GM18520 (cell line): ENCODE measurements around the gene SVEP1.
"Not testable (repeated sequence)": the region's sequence is repeated elsewhere in the genome, so short reads cannot be mapped to it uniquely, and the experiment has no call there.

Experiments used
- ATAC-seq: cut with Tn5 transposase; IDR thresholded peaks from one replicate; pipeline ENCODE4 v1.9.1; 2021; ENCODE audit not compliant: unreplicated experiment

The SVEP1 gene

DNA sequence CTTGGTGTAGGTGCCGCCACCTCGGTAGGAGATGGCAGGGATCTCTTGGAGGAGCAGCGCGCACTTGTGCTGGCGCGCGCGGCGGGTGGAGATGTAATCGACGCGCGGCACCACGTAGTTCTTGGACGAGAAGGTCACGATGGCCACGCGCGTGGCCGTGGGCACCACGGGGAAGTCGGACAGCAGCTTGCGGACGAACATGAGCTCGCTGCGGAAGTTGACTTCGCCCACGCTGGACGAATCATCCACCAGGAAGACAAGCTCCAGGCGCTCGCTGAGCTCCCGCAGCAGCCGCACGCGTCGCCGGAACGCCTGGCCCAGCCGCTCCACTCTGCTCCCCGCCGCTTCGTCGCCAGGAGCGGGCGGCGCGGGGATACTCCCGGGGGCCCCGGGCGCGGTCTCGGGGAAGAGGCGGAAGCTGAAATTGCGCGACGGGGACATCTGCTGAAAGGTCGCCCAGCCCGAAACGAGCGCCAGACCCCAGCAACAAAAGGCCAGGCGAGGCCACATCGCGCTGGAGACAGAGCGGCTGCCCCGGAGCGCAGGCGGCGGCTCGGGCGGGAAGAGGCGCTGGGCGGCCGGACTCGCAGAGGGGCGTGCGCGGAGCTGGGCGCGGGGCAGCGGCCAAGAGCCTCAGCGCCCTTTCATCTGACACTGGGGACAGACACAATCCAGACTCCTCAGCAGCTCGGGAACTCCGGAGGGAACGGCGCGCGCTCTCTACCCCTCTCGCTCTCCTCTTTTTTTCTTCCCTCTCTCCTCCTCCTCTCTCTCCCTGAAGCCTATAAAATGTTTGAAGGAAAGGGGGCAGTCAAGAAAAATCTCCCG is at the start of gene SVEP1:
TSS of gene SVEP1 (minus strand) at position 708 of the 828 bp plus-strand sequence. CDS start at position 510, 198 bp downstream.
- no peak for ATAC-seq

- peak; percentile 95 for ATAC-seq
Observed at GRCh38 chr9:110626101-110626829, 46.7 kb upstream of the SVEP1 start.

DNA sequence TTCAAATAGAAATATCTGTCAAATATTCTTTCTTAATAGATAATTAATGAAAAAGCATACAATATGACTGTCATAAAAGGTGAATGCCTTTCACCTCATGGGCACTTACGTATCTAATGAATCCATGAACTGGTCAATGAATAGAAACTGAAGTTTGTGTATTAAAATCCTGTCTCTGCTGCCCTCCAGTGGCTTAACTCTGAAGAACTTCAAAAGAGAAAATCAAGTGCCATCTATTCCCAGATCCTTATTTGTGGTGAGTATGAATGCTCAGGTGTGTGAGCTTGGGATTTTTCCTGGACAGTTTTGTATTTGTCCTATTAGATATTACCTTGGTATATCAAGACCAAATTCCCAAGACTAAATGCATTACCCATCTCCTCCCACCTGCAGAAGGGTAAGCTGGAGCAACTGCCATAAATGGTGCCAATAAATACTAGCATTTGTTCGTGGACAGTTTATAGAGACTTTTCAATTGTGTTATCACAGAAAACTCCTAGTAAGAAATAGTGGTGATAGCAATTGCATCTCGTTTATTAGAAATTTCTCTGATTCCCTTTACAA is 44.0 kb upstream of the SVEP1 start:
- no peak for ATAC-seq

DNA sequence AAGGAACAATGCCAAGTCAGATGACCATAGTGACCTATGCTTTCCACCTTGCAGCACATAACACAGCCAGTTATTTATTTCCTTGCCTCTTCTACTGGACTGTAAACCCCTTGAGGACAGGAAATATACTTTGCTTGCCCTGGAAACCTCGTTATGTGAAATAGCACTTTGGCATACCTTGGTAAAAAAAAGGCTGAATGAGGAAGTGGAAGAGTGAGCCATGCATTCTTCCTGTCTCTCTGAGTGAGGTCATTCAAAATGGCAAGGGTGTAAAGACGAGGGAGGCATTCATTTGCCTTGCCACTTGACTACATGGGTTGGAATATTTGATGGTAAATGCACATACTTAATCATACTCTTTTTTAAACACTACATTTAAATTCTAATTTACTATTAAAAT is 42.8 kb upstream of the SVEP1 start:
- ATAC-seq = no peak

DNA sequence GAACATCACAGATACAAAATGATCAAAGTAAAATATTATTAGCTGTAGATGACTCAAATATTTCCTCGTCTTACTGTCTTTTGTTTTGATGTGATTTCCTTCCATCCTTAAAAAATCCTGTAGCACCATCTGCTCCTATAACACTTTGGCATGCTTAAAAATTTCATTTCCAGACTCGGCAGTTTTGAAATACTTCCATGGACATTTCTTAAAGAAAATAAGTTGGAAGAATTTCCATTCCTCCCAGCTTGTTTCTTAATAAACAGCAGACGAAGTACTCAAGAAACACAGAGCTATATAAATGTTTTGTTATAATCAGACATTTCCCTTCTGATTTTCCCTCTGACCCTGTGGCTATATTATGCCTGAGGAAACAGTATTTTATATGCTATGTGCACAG is 41.2 kb upstream of the SVEP1 start:
- ATAC-seq = no peak

DNA sequence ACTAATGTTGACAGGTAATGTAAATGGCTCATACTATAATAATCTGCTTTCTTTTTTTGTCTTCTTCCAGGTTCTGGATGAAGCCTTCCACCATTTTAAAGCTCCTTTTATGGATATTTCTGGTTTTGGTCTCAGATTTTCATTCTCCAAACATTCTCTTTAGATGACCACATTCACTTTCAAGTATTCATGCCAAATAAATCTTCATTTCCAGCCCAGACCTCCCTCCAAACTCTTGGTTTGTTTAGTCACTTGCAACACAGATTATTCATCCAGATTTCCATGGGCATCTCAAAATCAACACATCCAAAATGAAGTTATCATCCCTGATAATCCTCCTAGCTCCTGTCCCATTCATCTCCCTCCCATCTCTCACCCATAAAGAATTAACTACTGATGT is 40.3 kb upstream of the SVEP1 start:
- no peak for ATAC-seq

GRCh38 chr9:110615498-110615897 is 36.0 kb upstream of the SVEP1 start:
- ATAC-seq = no peak

GRCh38 chr9:110614576-110614975 is 35.0 kb upstream of the SVEP1 start:
- ATAC-seq = not testable (repeated sequence)

GRCh38 chr9:110606179-110606790 is 26.7 kb upstream of the SVEP1 start:
- no peak for ATAC-seq

DNA sequence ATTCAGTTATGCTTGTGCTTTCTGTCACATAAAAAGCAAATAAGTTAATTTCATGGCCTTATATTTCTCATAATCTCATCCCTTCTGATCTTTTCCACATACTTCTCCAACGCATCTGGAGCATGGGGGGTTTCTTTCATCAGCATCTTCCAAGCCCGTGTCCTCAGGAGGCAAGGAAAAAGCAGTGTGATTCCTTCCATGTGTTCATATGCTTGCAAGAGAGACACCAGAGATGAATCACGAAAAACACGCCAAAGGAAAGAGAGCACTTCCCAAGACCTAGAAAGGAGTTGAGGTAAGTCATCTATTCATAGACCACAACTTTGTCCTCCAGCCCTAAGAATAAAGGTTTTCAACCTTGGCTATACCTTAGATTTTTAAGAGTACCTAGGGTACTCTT is 26.0 kb upstream of the SVEP1 start:
- ATAC-seq = no peak

DNA sequence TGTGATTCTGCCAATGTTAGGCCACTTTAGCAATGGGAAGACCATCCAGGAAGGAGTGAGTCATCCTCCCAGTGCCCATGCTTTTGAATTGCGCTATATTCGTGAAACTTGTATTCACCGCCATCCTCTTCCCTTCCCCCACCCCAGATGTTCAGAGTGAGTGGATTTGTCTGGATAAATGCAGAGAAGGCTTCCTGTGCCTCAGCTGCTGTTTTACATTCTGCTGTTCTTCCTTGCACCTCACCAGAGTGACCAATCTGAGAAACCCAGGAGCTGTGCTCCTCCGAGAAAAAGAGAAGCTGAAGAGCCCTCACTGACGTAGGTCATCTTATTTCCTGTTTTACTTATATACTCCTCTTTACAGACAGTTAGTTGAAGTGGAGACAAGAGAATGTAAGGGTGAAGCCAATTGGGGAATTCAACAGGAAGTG is 24.6 kb upstream of the SVEP1 start:
- no peak for ATAC-seq

GRCh38 chr9:110602281-110602680 is 22.7 kb upstream of the SVEP1 start:
- no peak for ATAC-seq

DNA sequence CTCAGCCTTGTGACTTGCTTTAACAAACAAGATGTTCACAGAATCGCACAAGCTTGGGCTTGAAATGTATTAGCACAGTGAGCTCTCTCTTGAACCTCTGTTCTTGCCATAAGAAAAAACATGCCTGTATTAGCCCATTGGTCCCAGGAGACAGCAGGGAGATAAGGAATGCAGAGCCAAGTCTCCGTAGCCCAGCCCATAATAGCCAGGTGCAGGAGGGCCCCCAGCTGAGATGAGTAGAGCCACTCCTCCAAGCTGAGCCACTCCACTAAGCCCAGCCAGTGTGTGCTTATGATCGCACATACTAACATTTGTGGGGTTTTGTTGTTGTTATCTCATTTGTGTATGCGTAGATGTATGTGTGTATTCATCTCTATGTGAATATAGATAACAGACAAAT is 21.6 kb upstream of the SVEP1 start:
- ATAC-seq = no peak

DNA sequence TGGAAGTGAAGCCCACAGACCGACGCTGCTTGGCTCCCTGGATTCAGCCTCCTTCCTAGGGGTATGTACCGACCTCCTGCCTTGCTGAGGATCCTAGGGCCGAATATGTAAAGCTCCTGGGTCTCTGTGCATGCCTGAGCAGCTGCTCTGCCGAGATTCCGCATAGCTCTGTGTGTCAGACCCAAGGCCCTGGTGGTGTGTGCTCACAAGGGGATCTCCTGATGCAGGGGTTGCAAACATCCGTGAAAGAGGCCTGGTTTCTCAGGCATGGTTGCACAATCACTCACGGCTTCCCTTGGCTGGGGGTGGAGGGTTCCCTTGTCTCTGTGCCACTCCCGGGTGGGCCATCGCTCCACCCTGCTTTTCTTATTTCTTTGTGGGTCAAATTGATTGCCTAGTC is 19.9 kb upstream of the SVEP1 start:
- no peak for ATAC-seq

- ATAC-seq = no peak
Observed at GRCh38 chr9:110592044-110592830, 12.7 kb upstream of the SVEP1 start.

- ATAC-seq = no peak
Observed at GRCh38 chr9:110591526-110591925, 12.0 kb upstream of the SVEP1 start.

DNA sequence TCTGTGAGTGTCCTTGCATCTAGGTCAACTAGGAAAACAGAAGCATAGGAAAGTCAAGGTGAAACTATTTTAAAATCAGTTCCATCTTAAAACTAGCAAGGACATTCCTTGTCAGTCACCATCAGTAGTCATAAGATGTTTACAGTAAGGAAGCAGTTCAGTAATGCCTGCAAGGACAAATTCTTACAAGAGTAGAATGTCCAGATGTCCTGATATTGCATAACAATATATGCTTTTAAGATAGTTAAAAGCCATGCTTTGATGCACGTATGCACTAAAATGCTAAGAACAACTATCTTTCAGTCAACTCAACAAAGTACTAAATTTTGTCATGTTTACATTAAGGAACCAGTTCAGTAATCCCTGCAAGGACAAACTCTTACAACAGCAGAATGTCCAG is 11.3 kb upstream of the SVEP1 start:
- ATAC-seq = no peak

GRCh38 chr9:110588296-110588695 is 8.8 kb upstream of the SVEP1 start:
- no peak for ATAC-seq

GRCh38 chr9:110583237-110583636 is 3.7 kb upstream of the SVEP1 start:
- ATAC-seq = no peak

DNA sequence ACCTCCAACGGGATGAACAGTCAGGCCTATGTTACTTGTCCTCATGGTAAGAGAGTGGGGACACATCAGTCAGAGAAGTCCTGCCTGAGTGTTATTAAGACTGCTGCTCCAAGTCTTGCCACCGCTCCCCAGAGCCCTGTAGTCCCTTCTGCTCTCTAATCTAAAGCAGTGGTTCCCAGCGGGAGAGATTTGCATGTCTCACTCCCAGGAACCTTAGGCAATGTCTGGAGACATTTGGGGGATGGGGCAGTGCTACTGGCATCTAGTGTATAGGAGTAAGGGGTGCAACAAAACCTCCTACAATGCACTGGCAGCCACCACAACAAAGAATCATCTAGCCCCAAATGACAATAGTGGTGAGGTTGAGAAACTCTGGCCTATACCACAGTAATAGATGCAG is 2.6 kb upstream of the SVEP1 start:
- ATAC-seq = no peak

GRCh38 chr9:110580850-110581249 is 1.3 kb upstream of the SVEP1 start:
- no peak for ATAC-seq
